Adrenal gland (tissue), 5 donors: Measurements from ENCODE around the gene USP3.

Experiments used
- POLR2A ChIP-seq, 2 donors: fragments of 450-650 bp; IDR thresholded peaks; one replicate each; pipeline ENCODE4 v1.6.1; 2017; ENCODE audit warnings: antibody characterized with exemption in 2 of 2, mild to moderate bottlenecking in 2 of 2, moderate library complexity in 1 of 2
- TF ChIP-seq, protein P1 (sequence below), 6 experiments: fragments of 450-650 bp in 4 of 6; fragments of 200-600 bp in 2 of 6; sonication (generic) in 1 of 6; IDR thresholded peaks; 1 replicate in 5 of 6; 2 replicates in 1 of 6; pipeline versions ENCODE4 v1.5.1 to v1.8.0; 2016 to 2021; ENCODE audit warnings: antibody characterized with exemption in 6 of 6, mild to moderate bottlenecking in 2 of 6, moderate library complexity in 1 of 6
- donor health status: DM: no; HTN: no; CAD: no.

DNA sequence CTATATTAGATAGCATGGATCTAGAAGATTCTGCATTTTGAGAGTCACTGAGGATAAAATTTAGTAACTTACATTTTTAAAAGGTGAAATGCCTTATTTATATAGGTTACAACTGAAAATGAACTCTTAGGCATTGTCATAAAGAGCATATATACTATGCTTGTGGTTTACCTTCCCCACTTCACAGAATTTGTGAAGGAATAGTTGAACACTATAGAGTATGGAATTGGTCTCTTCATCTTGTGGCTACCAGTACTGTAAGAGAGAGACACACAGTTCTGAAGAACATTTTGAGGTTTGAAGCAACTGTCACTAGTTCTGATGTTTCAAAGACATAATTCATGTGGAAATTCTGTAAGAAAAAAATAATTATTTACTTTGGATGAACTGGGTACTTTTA, 51.1 kb downstream of the USP3 start:
- TF ChIP-seq, protein P1, sequence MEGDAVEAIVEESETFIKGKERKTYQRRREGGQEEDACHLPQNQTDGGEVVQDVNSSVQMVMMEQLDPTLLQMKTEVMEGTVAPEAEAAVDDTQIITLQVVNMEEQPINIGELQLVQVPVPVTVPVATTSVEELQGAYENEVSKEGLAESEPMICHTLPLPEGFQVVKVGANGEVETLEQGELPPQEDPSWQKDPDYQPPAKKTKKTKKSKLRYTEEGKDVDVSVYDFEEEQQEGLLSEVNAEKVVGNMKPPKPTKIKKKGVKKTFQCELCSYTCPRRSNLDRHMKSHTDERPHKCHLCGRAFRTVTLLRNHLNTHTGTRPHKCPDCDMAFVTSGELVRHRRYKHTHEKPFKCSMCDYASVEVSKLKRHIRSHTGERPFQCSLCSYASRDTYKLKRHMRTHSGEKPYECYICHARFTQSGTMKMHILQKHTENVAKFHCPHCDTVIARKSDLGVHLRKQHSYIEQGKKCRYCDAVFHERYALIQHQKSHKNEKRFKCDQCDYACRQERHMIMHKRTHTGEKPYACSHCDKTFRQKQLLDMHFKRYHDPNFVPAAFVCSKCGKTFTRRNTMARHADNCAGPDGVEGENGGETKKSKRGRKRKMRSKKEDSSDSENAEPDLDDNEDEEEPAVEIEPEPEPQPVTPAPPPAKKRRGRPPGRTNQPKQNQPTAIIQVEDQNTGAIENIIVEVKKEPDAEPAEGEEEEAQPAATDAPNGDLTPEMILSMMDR (IDR thresholded peaks at IDR 0.05): no peak
- TF ChIP-seq POLR2A (IDR thresholded peaks at IDR 0.05): no peak
